NCI-H128 (cell line): ENCODE results near the gene GUCY1A2.
"Not testable (repeated sequence)": the region's sequence is repeated elsewhere in the genome, so short reads cannot be mapped to it uniquely, and the experiment has no call there.

Experiments used
- DNase-seq: peaks from one replicate; lab custom pipeline; 2025; ENCODE audit not compliant: unreplicated experiment; lab: John Stamatoyannopoulos, UW

Gene GUCY1A2

DNA sequence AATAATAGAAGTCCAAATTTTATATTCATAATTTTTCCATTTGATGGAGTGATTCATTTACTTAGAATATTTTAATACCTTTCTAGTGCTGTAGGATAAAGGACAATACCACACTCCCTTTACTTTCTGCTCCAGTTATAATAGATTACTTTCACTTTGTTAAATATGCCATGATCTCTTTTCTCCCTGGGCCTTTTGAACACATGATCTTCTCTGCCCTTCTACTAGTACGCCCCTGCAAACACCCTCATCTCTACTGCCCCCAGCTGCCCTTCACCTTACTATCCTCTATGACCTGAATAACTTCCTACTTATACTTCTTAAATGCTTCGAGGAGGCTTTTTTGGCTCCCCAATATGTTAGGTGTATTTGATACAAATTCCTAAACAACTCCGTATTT lies 177.3 kb downstream of the GUCY1A2 start:
- DNase-seq, result no peak

DNA sequence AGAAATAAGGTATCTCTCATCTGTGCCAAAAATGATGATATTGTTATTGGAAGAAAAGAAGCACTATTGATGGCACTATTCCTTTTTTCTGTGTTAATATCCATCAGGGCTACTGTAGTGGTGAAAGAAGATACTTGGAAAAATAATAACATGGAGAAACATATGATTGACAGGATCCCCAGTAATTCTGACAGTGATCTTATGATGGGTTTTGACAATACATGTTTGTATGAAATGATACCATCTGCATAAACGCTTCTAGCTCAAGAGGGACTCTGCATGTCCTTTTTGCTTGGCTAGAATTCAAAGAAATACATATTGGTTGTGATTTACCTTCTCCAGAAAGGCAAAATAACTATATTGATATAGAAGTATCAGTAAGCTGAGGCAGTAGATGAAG lies 178.1 kb downstream of the GUCY1A2 start:
- no peak for DNase-seq

DNA sequence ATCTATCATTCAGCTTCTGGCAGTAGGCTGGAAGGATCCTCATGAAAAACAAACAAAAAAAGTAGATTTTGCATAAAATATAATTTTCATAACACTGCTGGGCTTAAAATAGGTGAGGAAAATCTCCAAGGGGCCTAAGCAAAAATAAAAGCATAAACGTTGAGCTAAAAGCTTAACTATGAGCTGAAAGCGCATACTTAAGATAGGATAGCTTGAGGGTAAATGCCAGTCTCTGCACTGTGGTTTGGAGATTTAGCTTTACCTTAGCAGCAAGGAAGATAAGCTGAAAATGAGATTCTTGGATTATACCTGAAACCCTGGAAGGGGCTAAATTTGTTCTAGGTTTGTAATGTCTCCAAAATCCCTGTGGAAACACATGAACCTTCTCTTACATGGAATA lies 183.7 kb downstream of the GUCY1A2 start:
- DNase-seq, result no peak

DNA sequence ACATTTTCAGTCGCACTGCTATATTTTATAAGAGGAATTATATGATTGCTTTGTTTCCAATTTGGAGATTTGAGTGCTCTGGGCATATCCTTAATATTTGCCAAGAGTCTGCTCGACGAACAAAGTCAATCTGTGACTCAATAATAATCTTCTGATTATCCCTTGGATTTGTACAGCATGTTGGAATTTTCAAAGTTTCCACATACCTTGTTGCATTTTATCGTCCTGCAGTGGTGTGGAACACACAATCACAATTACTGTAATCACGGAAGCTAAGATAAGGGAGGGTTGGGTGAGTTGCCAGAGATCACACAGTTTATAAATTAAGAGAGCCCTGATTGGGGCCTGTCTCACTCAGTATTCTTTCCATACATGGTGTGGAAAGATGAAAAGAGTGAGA lies 189.3 kb downstream of the GUCY1A2 start:
- DNase-seq, result no peak

DNA sequence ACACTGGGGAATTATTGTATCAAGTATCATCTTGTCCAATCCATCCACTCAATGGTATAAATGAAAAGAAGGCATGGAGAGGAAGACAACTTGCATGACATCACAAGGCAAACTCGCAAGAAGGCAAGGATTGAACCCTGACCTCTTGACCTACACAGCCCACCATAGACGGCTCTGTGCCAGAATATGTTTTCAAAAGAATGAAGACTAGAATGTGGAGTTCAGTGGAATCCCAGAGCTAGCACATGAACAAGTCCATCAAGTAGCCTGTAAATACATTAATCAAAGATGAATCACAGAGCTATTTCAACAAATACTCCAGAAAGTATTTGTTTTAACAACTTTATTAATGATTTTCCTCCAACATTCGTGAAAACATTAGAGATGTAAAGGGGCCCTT lies 189.7 kb downstream of the GUCY1A2 start:
- DNase-seq, result no peak

DNA sequence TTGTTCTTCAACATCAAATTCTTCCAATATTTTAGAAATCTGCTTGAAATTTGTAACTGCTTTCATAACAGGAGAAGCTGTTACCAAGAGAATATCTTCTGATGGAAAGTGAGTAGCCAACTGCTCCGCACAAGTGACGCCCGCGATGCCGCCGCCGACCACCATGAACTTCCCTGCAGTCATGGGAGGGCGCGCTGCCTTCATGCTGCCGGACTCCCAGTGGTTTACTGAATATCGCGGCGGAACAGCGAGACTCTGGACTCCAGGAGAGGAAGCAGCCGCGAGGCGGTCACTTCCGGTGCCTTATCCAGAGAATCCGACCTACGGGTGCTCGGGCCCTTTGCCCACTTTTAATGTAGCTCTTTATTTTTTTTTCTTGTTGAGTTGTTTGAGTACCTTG lies 190.6 kb downstream of the GUCY1A2 start:
- DNase-seq, result no peak

DNA sequence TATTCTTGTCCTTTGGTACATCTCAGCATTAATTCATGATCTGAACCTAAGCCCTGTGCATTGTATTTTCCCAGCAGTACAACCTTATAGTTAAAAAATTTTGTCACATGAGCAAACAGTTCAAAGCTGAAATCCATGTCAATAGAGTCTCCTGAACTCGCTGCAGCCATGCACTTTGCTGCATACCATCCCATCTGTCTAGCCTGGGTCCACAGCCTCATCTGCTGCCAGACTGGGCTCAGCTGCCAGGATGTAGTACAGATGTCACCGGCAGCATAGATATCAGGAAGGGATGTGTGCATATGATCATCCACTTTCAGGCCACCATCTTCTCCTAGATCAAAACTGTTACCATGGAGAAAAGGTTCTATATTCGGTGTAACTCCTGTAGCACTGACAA lies 191.7 kb downstream of the GUCY1A2 start:
- not testable (repeated sequence) for DNase-seq

DNA sequence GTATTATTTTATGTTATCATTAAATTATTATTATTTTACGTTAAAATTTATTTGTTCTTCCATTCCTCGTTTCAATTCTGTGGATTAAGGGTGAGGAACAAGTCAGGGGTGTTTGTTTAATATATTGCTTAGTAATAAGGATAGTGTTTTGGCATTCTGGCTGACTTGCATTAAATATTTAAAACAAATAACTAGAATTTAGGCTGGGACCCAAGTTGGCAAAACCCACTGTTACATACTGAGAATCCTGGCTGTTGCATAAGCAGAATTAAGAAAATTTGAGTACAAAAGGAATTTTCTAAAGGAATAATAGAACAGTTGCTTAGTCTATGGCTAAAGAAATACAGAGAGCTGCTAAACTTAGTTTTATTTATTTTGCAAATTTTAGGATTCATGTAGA lies 196.4 kb downstream of the GUCY1A2 start:
- no peak for DNase-seq

DNA sequence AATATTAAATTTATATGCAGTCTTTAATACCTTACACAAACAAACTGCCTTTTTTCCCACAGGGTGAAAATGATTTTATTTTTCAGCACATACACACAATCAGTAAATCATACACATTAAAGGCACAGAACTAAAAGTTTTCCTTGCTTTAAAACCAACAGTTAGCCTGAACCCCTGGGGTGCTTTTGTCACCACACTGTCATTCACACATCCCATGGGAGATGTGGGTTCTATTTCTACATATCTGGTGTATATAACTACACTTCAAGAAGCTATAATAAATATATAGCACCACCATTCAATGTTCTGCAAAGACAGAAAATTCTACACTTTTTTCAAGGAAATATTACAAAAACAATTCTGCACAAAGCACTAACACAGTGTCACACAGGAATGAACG lies 197.0 kb downstream of the GUCY1A2 start:
- DNase-seq, result no peak

DNA sequence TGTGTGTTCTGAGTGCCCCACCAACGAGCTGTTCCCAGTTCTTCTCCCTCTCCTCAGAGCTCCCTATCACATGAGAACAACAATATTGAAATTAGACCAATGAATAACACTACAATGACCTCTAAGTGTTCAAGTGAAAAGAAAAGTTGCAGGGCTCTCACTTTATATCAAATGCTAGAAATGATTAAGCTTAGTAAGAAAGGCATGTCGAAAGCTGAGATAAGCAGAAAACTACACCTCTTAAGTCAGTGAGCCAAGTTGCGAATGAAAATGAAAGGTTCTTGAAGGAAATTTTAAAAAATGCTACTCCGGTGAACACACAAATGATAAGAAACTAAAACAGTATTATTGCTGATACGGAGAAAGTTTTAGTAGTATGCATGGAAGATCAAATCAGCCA lies 199.8 kb downstream of the GUCY1A2 start:
- DNase-seq, result no peak

DNA sequence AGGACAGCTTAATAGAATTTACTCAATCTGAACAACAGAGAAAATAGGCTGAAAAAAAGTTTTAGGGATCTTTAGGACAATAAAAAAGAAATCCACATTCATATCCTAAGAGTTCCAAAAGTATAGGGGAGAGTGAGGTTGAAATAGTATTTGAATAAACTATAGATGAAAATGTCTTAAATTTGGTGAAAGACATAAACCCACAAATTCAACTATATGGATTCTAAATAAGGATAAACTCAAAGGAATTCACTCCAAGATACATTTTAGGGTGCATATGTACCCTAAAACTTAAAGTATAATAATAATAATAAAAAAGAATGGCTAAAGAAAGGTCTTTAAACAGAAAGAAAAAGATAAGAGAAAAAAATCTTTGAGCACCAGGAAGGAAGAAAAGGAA lies 203.1 kb downstream of the GUCY1A2 start:
- no peak for DNase-seq

DNA sequence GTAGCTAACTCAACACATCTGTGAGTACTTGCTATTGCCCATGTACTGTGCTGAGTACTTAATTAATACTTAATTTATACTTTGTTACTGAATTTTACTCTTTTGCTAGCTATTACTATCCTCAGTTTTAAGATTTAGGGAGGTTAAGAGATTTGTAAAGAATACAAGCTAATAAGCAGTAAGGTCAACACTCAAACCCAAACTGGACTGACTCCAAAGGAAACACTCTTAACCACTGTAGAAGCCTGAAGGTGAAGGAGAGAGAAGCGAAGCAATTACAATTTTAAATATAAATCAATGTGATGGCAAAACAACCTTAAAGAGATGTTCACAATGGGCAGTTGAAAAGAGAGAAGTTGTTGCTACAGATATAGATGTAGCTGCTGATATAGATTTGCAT lies 204.5 kb downstream of the GUCY1A2 start:
- DNase-seq, result no peak

DNA sequence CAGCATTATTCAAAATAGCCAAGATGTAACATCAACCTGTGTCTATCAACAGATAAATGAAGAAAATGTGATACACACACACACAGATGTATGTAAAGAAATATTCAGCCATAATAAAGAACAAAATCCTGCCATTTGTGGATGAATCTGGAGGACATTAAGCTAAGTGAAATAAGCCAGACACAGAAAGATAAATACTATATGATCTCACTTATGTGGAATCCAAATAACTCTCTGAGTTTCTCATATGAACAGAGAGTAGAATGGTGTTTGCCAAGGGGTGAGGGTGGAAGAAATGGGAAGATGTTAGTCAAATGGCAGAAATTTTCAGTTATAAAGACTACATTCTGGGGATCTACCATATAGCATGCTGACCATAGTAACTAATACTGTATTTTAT lies 224.2 kb downstream of the GUCY1A2 start:
- DNase-seq, result no peak

DNA sequence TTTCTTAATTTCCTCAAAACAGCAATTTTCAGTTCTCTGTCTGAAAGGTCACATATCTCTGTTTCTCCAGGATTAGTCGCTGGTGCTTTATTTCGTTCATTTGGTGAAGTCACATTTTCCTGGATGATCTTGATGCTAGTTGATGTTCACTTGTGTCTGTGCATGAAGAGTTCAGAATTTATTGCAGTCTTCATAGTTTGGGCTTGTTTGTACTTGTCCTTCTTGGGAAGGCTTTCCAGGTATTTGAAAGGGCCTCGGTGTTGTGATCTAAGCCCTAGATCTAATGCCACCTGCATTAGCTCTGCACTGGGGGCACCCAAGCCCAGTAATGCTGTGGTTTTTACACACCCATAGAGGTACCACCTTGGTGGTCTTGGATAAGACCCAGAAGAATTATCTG lies 228.9 kb downstream of the GUCY1A2 start:
- no peak for DNase-seq

DNA sequence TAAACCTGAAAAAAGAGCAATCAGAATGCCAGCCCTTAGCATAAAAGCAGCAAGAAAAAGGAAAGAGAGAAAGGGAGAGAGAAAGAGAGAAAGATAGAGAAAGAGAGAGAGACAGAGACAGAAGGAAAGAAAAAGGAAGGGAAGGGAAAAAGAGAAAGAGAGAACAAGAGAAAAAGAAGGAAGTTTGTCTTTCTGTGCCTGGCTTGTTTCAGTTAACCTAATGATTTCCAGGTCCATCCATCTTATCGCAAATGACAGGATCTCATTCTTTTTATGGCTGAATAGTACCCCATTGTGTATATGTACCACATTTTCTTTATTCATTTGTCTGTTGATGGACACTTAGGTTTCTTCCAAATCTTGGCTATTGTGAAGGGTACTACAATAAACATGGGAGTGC lies 230.8 kb downstream of the GUCY1A2 start:
- no peak for DNase-seq

DNA sequence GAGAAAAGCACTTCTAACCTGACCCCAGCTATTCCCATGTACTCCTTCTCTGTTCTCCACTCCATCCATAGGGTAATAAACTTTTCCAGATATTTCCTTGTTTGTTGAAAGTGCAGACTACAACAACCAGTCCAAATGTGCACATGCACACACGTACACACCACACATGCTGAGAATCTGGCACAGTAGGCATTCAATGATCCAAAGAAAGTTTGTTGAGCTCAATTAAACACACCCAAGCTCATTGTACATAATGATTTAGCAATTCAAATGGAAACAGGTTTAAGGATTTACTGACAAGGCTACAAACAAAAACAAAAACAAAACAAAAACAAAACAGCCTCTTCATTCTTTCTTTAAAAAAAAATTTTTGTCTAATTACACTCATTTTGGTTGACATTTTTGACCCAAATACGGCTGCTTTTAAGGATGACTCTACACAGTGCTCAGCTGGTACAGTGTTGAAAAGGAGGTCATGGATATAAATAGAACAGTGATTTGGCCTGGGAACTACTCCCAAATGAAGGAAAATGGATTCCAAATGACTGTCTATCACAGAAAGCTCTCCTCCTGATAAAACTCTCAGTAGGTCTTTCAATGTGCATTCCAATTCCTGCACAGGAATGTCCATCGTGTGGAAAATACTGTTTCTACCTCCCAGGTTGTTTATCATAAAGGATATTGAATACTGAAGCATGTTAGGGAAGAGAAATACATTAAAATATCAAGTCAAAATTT lies 232.2 kb downstream of the GUCY1A2 start:
- no peak for DNase-seq

DNA sequence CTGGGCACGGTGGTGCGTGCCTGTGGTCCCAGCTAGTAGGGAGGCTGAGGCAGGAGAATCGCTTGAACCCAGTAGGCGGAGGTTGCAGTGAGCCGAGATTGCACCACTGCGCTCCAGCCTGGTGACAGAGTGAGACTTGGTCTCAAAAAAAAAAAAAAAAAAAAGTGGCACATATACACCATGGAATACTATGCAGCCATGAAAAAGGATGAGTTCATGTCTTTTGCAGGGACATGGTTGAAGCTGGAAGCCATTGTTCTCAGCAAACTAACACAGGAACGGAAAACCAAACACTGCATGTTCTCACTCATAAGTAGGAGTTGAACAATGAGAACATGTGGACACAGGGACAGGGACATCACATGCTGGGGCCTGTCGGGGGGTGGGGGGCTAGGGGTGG lies 241.0 kb downstream of the GUCY1A2 start:
- DNase-seq, result not testable (repeated sequence)

DNA sequence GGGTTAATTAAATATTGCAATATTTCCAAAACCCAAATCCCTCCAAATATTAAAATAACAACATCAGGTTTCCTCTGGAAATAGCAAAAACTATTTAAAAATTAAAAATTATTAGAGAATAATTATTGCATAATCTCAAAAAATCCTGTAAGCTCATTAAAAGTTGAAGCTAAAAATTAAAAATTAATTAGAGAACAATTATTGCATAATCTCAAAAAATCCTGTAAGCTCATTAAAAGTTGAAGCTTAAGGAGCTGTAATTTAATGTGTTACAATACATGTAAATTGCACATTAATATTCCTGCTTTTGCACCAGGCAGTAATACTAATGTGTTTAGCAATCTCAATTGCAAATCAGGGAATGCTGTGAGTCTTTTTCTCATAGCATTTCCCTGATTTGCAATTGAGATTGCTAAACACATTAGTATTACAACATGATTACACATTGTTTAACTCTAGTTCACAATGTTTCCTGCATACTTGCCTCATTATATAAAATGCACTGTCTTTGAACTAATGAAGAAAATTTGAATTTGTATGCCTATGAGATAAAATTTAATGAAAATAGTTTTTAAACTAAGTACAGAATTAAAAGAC lies 247.7 kb downstream of the GUCY1A2 start:
- DNase-seq, result no peak

DNA sequence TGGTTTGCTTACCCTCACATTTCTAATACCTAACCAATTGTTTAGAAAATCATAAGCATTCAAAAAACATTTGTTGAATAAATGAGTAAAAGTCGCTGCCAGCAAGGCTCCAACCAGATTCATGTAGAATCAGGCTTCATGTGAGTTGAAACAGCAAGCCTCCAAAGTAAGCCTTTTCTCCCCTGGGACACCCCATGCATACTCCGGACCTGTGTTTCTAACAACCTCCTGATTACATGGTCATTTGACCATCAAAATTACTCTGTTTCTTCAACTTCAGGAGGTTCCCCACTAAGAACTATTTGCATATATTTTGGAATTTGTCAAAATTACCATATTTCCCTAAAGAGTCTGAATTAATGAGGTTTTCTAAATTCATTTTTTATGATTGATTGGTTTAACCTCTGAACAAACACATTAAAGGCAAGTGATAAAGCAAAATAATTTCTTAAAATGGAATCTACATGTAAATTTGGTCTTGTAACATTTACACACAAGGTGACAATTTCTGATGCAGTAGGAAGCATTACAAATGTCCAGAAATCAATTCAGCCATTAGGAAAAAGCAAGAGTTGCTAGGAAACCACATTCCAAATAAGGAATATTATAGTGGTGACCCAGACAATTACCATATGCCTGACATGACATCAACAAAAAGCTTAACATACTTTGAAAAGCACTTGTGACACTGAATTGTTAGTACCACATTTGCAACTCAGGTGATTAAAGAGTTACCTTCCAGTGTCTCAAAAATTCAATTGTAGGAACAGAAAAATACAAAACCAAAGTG lies 252.6 kb downstream of the GUCY1A2 start:
- no peak for DNase-seq

DNA sequence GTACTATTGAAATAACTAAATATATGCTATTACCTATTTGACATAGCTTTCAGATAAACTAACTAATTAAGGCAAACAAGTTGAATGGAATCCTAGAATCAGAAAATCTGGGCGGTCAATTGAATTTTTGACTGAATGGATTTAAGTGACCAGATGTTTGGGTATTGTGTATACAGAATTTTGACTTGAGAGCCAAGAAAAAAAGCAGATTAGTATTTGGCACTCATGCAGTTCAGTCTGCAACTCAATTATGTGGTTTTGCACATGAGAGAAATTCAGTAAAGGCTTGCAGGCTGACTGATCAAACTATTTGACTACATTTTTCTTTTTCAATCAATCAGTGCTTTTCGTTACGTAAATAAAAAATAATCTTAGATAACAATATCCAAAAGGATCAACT lies 254.8 kb downstream of the GUCY1A2 start:
- no peak for DNase-seq

DNA sequence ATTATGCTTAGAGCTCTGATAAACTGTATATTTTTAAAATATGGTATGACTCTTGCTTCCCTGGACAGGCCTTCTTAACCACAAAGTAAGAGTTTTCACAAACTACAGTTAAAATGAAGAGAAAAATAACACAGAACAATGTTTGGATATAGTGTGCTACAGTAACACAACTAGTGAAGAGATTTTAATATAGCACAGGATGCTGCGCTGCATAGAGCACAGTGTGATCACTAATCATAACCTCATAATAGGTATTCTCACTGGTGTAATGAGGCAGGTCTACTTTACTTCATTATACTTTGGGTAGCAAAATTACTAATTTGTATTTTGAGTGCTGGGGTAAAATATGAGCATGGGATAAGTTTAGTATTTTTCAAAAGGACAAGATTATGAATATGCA lies 256.5 kb downstream of the GUCY1A2 start:
- no peak for DNase-seq

DNA sequence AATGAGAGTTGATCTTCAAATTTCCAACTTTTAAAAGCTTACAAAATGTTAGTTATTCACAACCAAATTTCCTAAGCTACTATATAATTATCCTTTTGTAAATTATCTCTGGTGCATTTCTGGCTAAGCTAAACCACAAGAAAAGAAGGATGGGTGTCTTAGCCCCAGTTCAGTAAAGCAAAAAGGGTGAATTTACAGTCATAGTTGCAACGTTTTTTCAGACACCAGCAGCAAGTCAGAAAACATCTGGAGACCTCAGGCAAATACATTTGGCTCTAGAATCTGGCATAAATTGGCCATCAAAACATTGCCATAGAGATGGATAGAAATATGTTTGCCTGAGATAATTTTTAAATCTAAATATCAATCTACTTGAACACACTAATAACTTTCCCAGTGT lies 257.0 kb downstream of the GUCY1A2 start:
- DNase-seq, result no peak
